ENCODE results near the gene LSM8.

- TF ChIP-seq EP300 (IDR thresholded peaks at IDR 0.05; ENCODE audit: borderline replicate concordance in 1 of 2, low read depth in 2 of 2, low read length in 2 of 2) = no peak
- TF ChIP-seq HDAC6 (IDR thresholded peaks at IDR 0.05; ENCODE audit: low read depth, low read length) = no peak
- TF ChIP-seq CTCF (IDR thresholded peaks at IDR 0.05; ENCODE audit: control extremely low read depth in 1 of 3, insufficient read depth in 1 of 3, low read depth in 1 of 3, low read length in 3 of 3) = no peak
- no peak for TF ChIP-seq KDM1A (IDR thresholded peaks at IDR 0.05; ENCODE audit: borderline replicate concordance, low read length)
- TF ChIP-seq POLR2A (IDR thresholded peaks at IDR 0.05; ENCODE audit: control extremely low read depth in 1 of 2, low read depth in 2 of 2, low read length in 2 of 2) = no peak
- no peak for TF ChIP-seq JUND (IDR thresholded peaks at IDR 0.05; ENCODE audit: low read length)
- no peak for TF ChIP-seq ATF2 (IDR thresholded peaks at IDR 0.05; ENCODE audit: low read length)
- TF ChIP-seq GABPA (IDR thresholded peaks at IDR 0.05; ENCODE audit: borderline replicate concordance, insufficient read depth, low read length) = no peak
Observed at GRCh38 chr7:118232837-118233236, 48.9 kb downstream of the LSM8 start.

All from H1 (cell line).